Ovary (tissue), 9 donors: ENCODE results near the gene EXOG. TPM values are rescaled to one million over a fixed set of nuclear protein-coding genes. Genes with fewer than 3 reads are reported as not detected.

ENCODE experiments used
- DNase-seq, 5 donors: peaks; one replicate each; pipeline ENCODE4 v3.0.0-alpha.2; 2019 to 2020
- H3K27ac ChIP-seq, 2 donors: fragments of 200-600 bp; one replicate each; pipeline versions ENCODE4 v1.5.1 to v1.8.0; 2019 to 2022
- H3K27me3 ChIP-seq: fragments of 200-600 bp; one replicate; pipeline ENCODE4 v1.8.0; 2022
- H3K36me3 ChIP-seq: fragments of 200-600 bp; sonication (generic); one replicate; pipeline ENCODE4 v1.5.1; 2019
- H3K4me1 ChIP-seq: one replicate; pipeline ENCODE4 v1.8.1; 2013; ENCODE audit warnings: mild to moderate bottlenecking, moderate library complexity; ENCODE audit not compliant: insufficient read depth
- H3K4me3 ChIP-seq: fragments of 200-600 bp; sonication (generic); one replicate; pipeline ENCODE4 v1.5.1; 2017
- H3K9me3 ChIP-seq, 2 donors: fragments of 200-600 bp in 1 of 2; sonication (generic) in 1 of 2; one replicate each; pipeline versions ENCODE4 v1.5.1 to v1.8.1; 2013 to 2019; ENCODE audit warnings: mild to moderate bottlenecking in 1 of 2, moderate library complexity in 1 of 2
- CTCF ChIP-seq, 3 donors: fragments of 450-650 bp in 2 of 3; fragments of 200-600 bp in 1 of 3; IDR thresholded peaks; one replicate each; pipeline versions ENCODE4 v1.5.1 to v1.8.0; 2016 to 2022; ENCODE audit warnings: antibody characterized with exemption in 3 of 3, mild to moderate bottlenecking in 1 of 3
- EP300 ChIP-seq: sonication (generic); formaldehyde crosslinking; IDR thresholded peaks from one replicate; pipeline ENCODE4 v1.6.1; 2017; ENCODE audit warnings: antibody characterized with exemption
- POLR2A ChIP-seq: fragments of 450-650 bp; IDR thresholded peaks from one replicate; pipeline ENCODE4 v1.6.1; 2017; ENCODE audit warnings: antibody characterized with exemption, mild to moderate bottlenecking, moderate library complexity
- WGBS, 3 donors: extraction: QIAGEN DNeasy Blood & Tissue Kit in 1 of 3; methylation state at CpG; one replicate each; pipeline versions ENCODE4 v1.1.5 to v1.1.7; 2013 to 2017; 5-methylcytosine and 5-hydroxymethylcytosine counted together
- intact Hi-C, 4 donors: fragments of 100-400 bp; cut with DNase I; formaldehyde crosslinking; loops; one replicate each; pipeline versions ENCODE4 v1.11.0 to v1.15.1; 2022 to 2023
- polyA plus RNA-seq, 2 donors: library from polyadenylated mRNA; stranded (reverse); fragments of 200-250 nt in 1 of 2; fragments of 350-450 nt in 1 of 2; fragmentation: Illumina TruSeq in 1 of 2; extraction: RNeasy Lipid Tissue Mini Kit (QIAGEN cat#74804) in 1 of 2; gene quantifications; one replicate each; pipeline ENCODE4 v1.2.3, GENCODE V29; 2013 to 2014
- total RNA-seq, 7 donors: library from RNA; depleted of rRNA in 2 of 7; stranded (reverse); fragments of >200 nt in 2 of 7; fragmentation: NEBNext Ultra II Directional in 3 of 7; extraction: Animal tissue kit (Norgen Biotek cat#: 25700) in 3 of 7; gene quantifications; one replicate each; pipeline versions ENCODE4 v1.1.0 to v1.2.4, GENCODE V29; 2016 to 2023
- donor health status: DM: no; HTN: no; CAD: no; lungs with moderate emphysema.
- donor health status: DM: no; HTN: no; CAD: no.
- donor health status: Bipolar disorder and iron deficiency.
- donor health status: DM: yes; HTN: yes; CAD: no.
- donor health status: DM: no; HTN: no; CAD: no.
- donor health status: DM: yes; HTN: yes; CAD: no.

The EXOG gene
- total and polyA plus RNA-seq, 9 donors, result 5.4 to 14.8 (median 9.0) TPM

- TF ChIP-seq EP300, result no peak
- intact Hi-C loops, result no loop called here
- WGBS, 3 donors, result 53 to 60% (median 55%) methylated on average over 9 of the region's 9 CpGs
- DNase-seq, result no peak
- no peaks in the 10 kb centered on the region for H3K36me3 ChIP-seq
- no peak overlapping the region for H3K27ac ChIP-seq
- H3K27me3 ChIP-seq, result no peaks in the 10 kb centered on the region
- no peaks in the 10 kb centered on the region for H3K9me3 ChIP-seq
- no peaks in the 10 kb centered on the region for H3K4me1 ChIP-seq
- H3K4me3 ChIP-seq, result no peak overlapping the region
Measured at GRCh38 chr3:38541806-38542205, 45.7 kb downstream of the EXOG start.

DNA sequence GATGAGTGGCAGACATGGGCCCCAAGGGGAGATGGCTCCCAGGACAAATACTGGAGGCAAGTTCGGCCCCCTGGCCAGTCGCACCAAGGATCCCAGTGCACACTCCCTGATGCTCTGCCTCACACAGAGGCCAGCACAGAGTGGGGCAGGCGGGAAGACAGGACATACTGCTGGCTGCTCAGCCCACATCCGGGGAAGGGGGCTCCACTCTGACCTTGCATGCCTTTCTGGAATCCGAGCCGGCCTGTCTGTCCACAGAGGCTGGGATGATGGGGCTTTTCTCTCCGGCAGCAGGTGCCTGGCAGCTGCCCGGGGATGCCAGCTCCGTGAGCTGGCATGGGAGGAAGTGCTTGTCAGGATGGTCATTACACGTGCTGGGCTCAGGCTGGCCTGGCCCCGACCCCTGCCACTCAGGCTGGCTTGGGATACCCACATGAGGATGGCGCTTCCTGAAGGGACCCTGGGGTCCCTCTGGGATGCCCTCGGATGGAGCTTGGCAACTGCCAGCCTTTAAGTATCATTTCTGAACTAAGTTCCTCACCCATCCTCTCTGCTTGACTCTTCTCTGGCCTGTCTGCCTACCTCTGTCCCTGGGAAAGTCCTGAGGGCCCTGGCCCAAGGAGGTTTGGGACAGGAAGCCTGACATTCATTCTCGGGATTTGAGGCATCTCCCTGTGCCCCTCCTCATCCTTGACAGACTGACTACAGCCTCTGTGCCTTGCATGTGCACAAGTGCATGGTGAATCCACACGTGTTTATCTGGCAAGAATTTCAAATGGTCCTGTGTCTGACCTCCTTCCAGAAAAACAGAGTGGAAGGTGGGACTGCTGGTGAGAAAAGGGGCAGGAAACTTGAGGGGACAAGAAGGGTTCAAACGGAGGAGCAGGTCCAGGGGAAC lies 46.5 kb downstream of the EXOG start:
- TF ChIP-seq POLR2A, result no peak
- no peak for TF ChIP-seq CTCF (IDR thresholded peaks at IDR 0.05)
- 42 to 51% (median 43%) methylated on average over 16 of the region's 16 CpGs for WGBS, 3 donors

GRCh38 chr3:38543586-38543985 lies 47.4 kb downstream of the EXOG start:
- TF ChIP-seq CTCF (IDR thresholded peaks at IDR 0.05) (no peak), EP300 (no peak), POLR2A (no peak)
- Histone ChIP-seq H3K4me1 (no peaks in the 10 kb centered on the region), H3K27me3 (no peaks in the 10 kb centered on the region), H3K4me3 (no peak overlapping the region), H3K27ac (no peak overlapping the region), H3K36me3 (no peaks in the 10 kb centered on the region), H3K9me3 (no peaks in the 10 kb centered on the region)
- WGBS, 3 donors, result 52 to 64% (median 58%) methylated on average over 7 of the region's 7 CpGs
- DNase-seq, result no peak
- intact Hi-C loops, result no loop called here

More for the DNA sequence above, 46.5 kb downstream of the EXOG start:
- H3K27ac ChIP-seq, result no peak overlapping the region
- no peaks in the 10 kb centered on the region for H3K36me3 ChIP-seq
- no peaks in the 10 kb centered on the region for H3K9me3 ChIP-seq
- no peak overlapping the region for H3K4me3 ChIP-seq
- no peak for DNase-seq
- intact Hi-C loops, result no loop called here
- no peaks in the 10 kb centered on the region for H3K27me3 ChIP-seq
- no peaks in the 10 kb centered on the region for H3K4me1 ChIP-seq

DNA sequence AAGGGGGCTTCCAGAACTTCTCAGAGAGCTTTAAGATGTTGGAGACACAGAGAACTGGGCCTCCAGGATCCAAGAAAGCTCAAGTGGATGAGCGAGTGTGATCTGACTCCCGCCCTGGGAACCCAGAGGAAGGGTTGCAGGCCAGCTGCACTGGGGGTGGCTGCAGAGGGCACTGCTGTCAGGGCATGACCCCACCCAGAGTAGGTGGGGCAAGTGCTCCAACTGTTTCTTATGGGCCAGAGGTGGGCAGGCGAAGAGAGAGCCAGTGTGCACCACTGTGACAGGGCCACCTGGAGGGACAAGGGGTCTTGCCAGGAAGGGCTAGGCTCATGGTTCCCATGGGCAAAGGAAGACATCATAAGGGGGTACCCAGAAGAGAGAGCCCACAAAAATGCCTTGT lies 48.8 kb downstream of the EXOG start:
- intact Hi-C loops, result no loop called here
- WGBS, 3 donors, result 93 to 96% (median 96%) methylated on average over 3 of the region's 3 CpGs
- H3K4me3 ChIP-seq, result no peak overlapping the region
- H3K27me3 ChIP-seq, result no peaks in the 10 kb centered on the region
- DNase-seq, result no peak
- H3K4me1 ChIP-seq, result no peaks in the 10 kb centered on the region
- H3K27ac ChIP-seq, result no peak overlapping the region
- no peak for TF ChIP-seq CTCF (IDR thresholded peaks at IDR 0.05)
- H3K36me3 ChIP-seq, result no peaks in the 10 kb centered on the region
- no peaks in the 10 kb centered on the region for H3K9me3 ChIP-seq

DNA sequence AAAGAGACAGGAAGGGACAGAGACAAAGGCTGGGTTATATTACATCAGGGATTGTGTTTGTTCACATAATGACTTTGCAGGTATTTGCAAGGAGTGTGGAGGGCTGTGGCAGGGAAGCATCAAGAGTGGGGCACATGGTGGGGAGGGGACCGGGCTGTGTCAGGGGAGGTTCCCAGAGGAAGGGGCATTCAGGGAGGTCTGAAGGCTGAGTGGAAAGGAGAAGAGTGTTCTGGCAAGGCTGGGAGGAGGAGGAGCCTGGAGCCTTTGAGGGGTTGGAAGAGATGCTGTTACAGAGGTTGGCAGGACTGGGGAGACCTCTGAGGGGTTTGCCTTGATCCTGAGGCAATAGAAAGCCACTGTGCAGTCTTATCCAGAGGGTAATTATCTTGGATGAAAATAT lies 49.4 kb downstream of the EXOG start:
- TF ChIP-seq CTCF (IDR thresholded peaks at IDR 0.05) (no peak), POLR2A (no peak), EP300 (no peak)
- Histone ChIP-seq H3K9me3 (no peaks in the 10 kb centered on the region), H3K27ac (no peak overlapping the region), H3K27me3 (no peaks in the 10 kb centered on the region), H3K4me1 (no peaks in the 10 kb centered on the region), H3K36me3 (no peaks in the 10 kb centered on the region), H3K4me3 (no peak overlapping the region)
- no peak for DNase-seq
- 64 to 66% (median 64%) methylated on average over 1 of the region's 1 CpG for WGBS, 3 donors
- intact Hi-C loops, result no loop called here
